Duodenal mucosa (tissue), 2 donors: Measurements from ENCODE around the gene ITPR2.
"Not testable (repeated sequence)": the region's sequence is repeated elsewhere in the genome, so short reads cannot be mapped to it uniquely, and the experiment has no call there.

Experiments used
- H3K27ac ChIP-seq: one replicate; pipeline ENCODE4 v1.7.0; 2013; ENCODE audit warnings: low read depth, low read length
- H3K27me3 ChIP-seq, 2 donors: one replicate each; pipeline ENCODE4 v1.7.0; 2013; ENCODE audit warnings: low read length in 2 of 2, control low read depth in 1 of 2; ENCODE audit not compliant: insufficient read depth in 2 of 2, control insufficient read depth in 1 of 2
- H3K36me3 ChIP-seq, 2 donors: one replicate each; pipeline ENCODE4 v1.7.0; 2013; ENCODE audit warnings: low read length in 2 of 2, control low read depth in 1 of 2; ENCODE audit not compliant: insufficient read depth in 2 of 2, control insufficient read depth in 1 of 2
- H3K4me1 ChIP-seq, 2 donors: one replicate each; pipeline ENCODE4 v1.7.0; 2013; ENCODE audit warnings: low read length in 2 of 2, control low read depth in 1 of 2; ENCODE audit not compliant: insufficient read depth in 2 of 2, control insufficient read depth in 1 of 2
- H3K4me3 ChIP-seq, 2 donors: one replicate each; pipeline ENCODE4 v1.7.0; 2013; ENCODE audit warnings: low read length in 2 of 2, low read depth in 1 of 2
- H3K9ac ChIP-seq, 2 donors: one replicate each; pipeline ENCODE4 v1.7.0; 2013; ENCODE audit warnings: low read length in 2 of 2, low read depth in 1 of 2
- H3K9me3 ChIP-seq, 2 donors: one replicate each; pipeline ENCODE4 v1.7.0; 2013; ENCODE audit warnings: low read length in 2 of 2, control low read depth in 1 of 2; ENCODE audit not compliant: control insufficient read depth in 1 of 2

The ITPR2 gene

DNA sequence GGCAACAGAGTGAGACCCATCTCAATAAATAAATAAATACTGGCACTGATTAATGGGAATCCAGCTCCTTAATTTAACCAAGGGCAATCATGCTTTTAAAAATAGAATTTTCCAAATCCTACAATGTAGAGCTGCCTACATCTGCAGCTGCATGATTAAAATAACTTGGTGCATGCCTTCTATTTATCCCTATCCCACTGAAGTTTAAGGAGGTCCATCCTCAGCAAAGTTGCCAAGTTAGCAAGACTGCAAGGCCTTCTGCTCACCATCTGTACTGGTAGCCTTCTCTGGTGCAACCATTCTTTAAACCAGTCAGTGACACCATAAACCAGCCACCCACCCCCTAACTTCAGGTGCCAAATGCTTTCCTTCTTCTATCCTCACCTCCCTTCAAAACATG lies 226.1 kb downstream of the ITPR2 start:
- no peaks in the 10 kb centered on the region for H3K4me1 ChIP-seq
- H3K9me3 ChIP-seq: no peaks in the 10 kb centered on the region
- no peak overlapping the region for H3K9ac ChIP-seq
- H3K27ac ChIP-seq: no peak overlapping the region
- no peak overlapping the region for H3K4me3 ChIP-seq
- H3K36me3 ChIP-seq: no peaks in the 10 kb centered on the region
- H3K27me3 ChIP-seq: no peaks in the 10 kb centered on the region

DNA sequence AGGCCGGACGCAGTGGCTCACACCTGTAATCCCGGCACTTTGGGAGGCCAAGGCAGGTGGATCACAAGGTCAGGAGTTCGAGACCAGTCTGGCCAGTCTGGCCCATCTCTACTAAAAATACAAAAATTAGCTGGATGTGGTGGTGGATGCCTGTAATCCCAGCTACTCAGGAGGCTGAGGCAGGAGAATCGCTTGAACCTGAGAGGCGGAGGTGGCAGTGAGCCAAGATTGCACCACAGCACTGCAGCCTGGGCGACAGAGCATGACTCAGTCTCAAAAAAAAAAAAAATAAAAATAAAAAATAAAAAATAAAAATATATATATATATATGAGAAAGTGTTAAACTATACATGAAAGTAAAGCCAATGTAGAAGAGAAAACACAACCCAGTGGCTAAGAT lies 228.2 kb downstream of the ITPR2 start:
- not testable (repeated sequence) for H3K4me3 ChIP-seq, H3K36me3 ChIP-seq, H3K27me3 ChIP-seq, H3K9me3 ChIP-seq, H3K9ac ChIP-seq, H3K27ac ChIP-seq, H3K4me1 ChIP-seq

DNA sequence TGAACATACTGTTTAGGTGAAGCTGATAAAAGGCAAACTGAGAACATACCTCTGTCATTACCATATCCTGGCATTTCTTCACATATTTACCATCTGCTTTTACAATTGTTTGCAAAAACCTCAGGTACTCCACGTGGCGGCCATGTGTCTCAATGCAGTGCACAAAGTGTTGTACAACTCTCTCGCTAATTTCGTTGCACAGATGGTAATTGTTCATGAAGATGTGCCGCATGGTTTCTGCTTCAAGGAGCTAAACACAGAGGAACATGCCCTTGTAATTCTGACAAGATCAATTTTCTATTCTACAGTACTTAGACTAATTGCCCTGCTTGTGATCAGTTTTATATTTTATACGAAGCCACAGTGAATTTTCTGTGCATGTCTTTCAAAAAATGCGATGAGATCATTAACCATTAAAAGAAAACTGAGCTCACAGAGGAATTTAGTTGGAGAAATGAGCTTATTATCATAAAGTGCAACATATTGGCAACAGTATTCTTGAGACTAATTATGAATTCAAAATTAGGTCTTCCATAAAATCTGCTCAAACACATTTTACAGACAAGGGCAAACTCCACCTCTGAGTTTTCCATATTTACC lies 233.8 kb downstream of the ITPR2 start:
- Histone ChIP-seq H3K9ac (no peak overlapping the region), H3K4me1 (no peaks in the 10 kb centered on the region), H3K27ac (no peak overlapping the region), H3K9me3 (no peaks in the 10 kb centered on the region), H3K36me3 (peaks cover 14 to 26% of the 10 kb centered on the region in 2 donors), H3K4me3 (no peak overlapping the region), H3K27me3 (no peaks in the 10 kb centered on the region)

DNA sequence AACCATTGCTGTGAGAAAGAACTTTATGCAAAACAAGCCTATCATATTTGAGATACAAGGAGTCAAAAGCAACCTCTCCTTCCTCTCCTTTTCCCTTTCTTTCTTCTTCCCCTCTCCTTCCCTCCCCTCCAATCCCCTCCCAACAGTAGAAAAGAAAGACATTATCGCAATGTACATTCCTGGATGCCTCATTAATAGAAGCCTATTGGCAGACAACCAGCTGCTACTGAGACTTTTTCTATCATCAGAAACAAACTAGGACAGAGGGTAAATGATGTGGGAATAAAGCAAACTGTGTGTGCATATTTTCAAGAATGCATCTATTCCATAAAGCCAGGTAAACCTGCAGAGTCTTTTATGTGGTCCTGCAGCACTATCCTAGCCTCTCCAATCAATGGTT lies 237.2 kb downstream of the ITPR2 start:
- no peaks in the 10 kb centered on the region for H3K27me3 ChIP-seq
- H3K27ac ChIP-seq: no peak overlapping the region
- peaks cover 14 to 31% of the 10 kb centered on the region in 2 donors for H3K36me3 ChIP-seq
- H3K9ac ChIP-seq: no peak overlapping the region
- H3K4me1 ChIP-seq: no peaks in the 10 kb centered on the region
- H3K4me3 ChIP-seq: no peak overlapping the region
- H3K9me3 ChIP-seq: no peaks in the 10 kb centered on the region

DNA sequence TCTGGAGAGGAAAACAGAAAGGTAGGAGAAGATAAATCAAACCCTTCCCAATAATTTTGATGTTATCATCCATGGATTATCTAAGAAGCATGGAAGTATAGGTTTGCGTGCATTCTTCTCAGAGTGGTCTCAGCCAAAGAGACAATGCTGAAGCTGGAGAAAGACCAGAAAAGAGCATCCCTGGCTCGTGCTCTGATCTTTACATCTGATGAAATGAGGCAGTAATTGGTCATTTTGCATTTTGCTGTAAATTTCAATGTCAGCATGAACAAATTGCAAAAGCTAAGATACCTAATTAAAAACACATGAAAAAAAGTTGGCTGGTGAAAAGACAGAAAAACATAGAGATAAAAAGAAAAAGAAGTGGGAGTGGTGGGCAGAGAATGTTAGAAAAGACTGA lies 252.4 kb downstream of the ITPR2 start:
- Histone ChIP-seq H3K4me1 (no peaks in the 10 kb centered on the region), H3K4me3 (no peak overlapping the region), H3K27me3 (no peaks in the 10 kb centered on the region), H3K27ac (no peak overlapping the region), H3K36me3 (peaks cover 9 to 18% of the 10 kb centered on the region in 2 donors), H3K9me3 (no peaks in the 10 kb centered on the region), H3K9ac (no peak overlapping the region)

DNA sequence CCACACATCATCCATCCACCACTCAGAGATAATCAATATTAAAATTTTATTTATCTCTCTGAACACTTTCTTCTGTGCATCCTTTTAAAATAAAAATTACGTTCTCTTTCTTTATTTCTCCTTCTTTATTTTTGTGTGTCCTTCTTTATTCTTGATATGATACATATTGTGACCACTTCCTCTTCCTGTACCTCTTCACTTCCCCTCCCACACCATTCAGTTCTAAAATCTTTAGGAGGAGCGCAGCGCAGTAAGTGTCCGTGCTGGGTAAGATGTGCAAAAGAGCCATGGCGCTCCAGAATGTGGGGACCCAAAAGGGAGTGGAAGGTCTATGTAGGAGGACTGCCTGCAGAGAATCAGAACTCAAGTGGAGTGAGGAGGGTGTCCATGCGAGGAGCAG lies 256.7 kb downstream of the ITPR2 start:
- H3K36me3 ChIP-seq: peaks cover 9 to 22% of the 10 kb centered on the region in 2 donors
- H3K9me3 ChIP-seq: no peaks in the 10 kb centered on the region
- no peak overlapping the region for H3K4me3 ChIP-seq
- H3K27me3 ChIP-seq: no peaks in the 10 kb centered on the region
- no peaks in the 10 kb centered on the region for H3K4me1 ChIP-seq
- no peak overlapping the region for H3K27ac ChIP-seq
- H3K9ac ChIP-seq: no peak overlapping the region

DNA sequence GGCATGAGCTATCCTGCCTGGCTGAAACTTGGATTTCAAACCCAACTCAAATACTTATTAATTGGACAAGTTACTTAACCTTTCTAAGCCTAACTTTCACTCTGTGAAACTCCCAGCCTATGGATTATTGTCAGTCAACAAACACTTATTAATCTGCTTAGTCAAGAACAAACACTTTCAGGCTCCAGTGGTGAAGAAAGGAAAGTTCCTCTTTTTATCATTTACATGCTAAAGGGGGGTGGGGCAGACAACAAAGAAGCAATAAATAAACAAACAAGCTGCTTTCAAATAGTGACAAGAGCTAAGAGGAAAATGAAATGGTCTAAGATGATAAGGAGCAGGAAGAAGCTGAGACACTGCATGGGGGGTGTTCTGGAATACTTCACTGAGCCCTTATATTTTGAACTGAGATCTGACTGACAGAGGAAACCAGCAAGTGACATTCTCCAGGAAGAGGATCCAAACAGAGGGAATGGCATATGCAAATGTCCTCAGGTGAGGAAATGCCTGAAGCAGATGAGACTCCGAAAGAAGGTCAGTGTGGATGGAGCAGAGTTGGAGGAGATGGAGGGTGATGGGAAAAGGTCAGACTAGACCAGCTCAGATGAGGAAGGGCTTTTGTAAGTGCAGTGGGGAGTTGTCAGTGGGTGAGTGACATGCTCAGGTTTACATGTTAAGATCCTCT lies 259.6 kb downstream of the ITPR2 start:
- H3K27me3 ChIP-seq: no peaks in the 10 kb centered on the region

DNA sequence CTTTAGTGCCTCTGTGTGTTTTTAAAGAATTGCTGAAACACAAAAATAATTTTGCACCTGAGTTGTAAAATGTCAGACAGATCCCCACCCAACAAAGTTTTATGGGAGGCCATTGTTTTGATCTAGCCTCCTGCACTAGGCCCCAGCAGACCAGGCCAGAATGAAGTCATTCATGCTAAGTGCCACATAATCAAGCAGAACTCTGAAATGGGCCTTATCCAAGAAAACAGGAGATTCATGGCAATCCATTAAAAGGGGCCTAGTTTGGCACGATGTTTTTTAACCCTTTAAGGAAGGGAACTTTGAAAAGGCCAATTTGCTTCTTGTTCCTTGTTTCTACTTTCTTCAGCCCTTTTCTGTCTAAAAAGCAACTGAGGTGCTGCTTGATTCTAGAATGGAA lies 260.9 kb downstream of the ITPR2 start:
- Histone ChIP-seq H3K9me3 (no peaks in the 10 kb centered on the region), H3K4me3 (no peak overlapping the region), H3K9ac (no peak overlapping the region), H3K27me3 (no peaks in the 10 kb centered on the region), H3K36me3 (peaks cover 4 to 13% of the 10 kb centered on the region in 2 donors), H3K27ac (no peak overlapping the region), H3K4me1 (no peaks in the 10 kb centered on the region)

More for the DNA sequence above, 259.6 kb downstream of the ITPR2 start:
- Histone ChIP-seq H3K36me3 (peaks cover 9 to 19% of the 10 kb centered on the region in 2 donors), H3K9me3 (no peaks in the 10 kb centered on the region), H3K4me3 (no peak overlapping the region), H3K4me1 (no peaks in the 10 kb centered on the region), H3K27ac (no peak overlapping the region), H3K9ac (no peak overlapping the region)

DNA sequence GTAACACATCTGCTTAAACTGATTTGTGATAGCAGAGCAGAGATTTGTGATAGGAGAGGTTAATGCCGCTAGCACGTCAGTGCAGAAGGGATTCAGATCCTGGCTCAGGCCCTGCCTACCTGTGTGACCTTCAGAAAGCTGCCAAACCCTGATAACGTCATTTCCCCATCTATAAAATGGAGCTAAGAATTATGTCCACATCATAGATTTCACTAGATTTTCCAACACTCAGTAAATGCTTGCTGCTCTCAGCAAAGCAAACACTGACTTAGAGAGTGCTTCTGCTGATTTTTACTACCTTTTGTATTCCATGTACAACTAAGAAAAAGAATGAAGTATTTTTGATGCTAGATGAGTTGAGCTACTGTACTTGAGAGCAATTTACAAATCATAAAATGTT lies 261.4 kb downstream of the ITPR2 start:
- no peak overlapping the region for H3K27ac ChIP-seq
- no peaks in the 10 kb centered on the region for H3K9me3 ChIP-seq
- peaks cover 2 to 7% of the 10 kb centered on the region in 2 donors for H3K36me3 ChIP-seq
- H3K4me1 ChIP-seq: no peaks in the 10 kb centered on the region
- no peak overlapping the region for H3K4me3 ChIP-seq
- no peak overlapping the region for H3K9ac ChIP-seq
- no peaks in the 10 kb centered on the region for H3K27me3 ChIP-seq

DNA sequence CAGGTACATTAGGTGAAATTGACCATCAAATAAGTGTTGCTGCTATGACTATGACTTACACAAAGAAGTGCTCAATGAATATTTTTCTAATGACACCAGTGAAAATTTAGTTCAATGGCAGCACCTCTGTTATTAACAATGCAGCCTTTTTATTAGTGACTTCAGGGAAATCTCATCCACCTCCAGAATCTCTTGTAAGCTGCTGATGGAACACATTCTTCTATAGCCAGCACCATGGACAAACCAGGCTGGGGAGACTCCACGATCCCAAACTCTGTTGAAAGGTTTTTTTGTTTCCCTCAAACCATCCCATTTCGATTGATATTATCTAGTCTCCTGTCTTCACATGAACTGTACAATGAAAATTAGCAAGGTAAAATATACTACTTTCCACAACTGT lies 265.9 kb downstream of the ITPR2 start:
- no peak overlapping the region for H3K4me3 ChIP-seq
- H3K4me1 ChIP-seq: no peaks in the 10 kb centered on the region
- no peak overlapping the region for H3K27ac ChIP-seq
- H3K9ac ChIP-seq: no peak overlapping the region
- H3K9me3 ChIP-seq: no peaks in the 10 kb centered on the region
- H3K27me3 ChIP-seq: no peaks in the 10 kb centered on the region
- H3K36me3 ChIP-seq: peaks cover 0 to 12% of the 10 kb centered on the region in 2 donors
